ENCODE data around the gene IVD. TPM values are rescaled to one million over a fixed set of nuclear protein-coding genes. Genes with fewer than 3 reads are reported as not detected.
A peak's percentile ranks its signal among the peaks of the same experiment; 100 is the strongest.

IVD gene
- total and polyA plus RNA-seq, 9 of the 15 experiments (the other 6 are each of a cell fraction or from before 2014, with no cell fraction given): 0.15 to 4.5 (median 2.4) TPM

- no peak for TF ChIP-seq NKRF (IDR thresholded peaks at IDR 0.05; ENCODE audit: borderline replicate concordance)
- no peak for TF ChIP-seq ZNF224 (CRISPR knock-in tag; IDR thresholded peaks at IDR 0.05)
- TF ChIP-seq TAL1 (IDR thresholded peaks at IDR 0.05): no peak
- TF ChIP-seq DACH1 (IDR thresholded peaks at IDR 0.05; ENCODE audit: partially characterized antibody): no peak
- no peak for TF ChIP-seq RB1 (IDR thresholded peaks at IDR 0.05; ENCODE audit: low read depth)
- 0 out of 2 replicates have a peak, but pooled peaks have one; percentile 23 for TF ChIP-seq MTA3 (IDR thresholded peaks at IDR 0.05; ENCODE audit: borderline replicate concordance)
- peak; percentile 98 for TF ChIP-seq MEIS2 (IDR thresholded peaks at IDR 0.05; ENCODE audit: partially characterized antibody)
- no peak for TF ChIP-seq ZNF507 (tag; conservative IDR thresholded peaks at IDR 0.05)
- TF ChIP-seq, protein P1, sequence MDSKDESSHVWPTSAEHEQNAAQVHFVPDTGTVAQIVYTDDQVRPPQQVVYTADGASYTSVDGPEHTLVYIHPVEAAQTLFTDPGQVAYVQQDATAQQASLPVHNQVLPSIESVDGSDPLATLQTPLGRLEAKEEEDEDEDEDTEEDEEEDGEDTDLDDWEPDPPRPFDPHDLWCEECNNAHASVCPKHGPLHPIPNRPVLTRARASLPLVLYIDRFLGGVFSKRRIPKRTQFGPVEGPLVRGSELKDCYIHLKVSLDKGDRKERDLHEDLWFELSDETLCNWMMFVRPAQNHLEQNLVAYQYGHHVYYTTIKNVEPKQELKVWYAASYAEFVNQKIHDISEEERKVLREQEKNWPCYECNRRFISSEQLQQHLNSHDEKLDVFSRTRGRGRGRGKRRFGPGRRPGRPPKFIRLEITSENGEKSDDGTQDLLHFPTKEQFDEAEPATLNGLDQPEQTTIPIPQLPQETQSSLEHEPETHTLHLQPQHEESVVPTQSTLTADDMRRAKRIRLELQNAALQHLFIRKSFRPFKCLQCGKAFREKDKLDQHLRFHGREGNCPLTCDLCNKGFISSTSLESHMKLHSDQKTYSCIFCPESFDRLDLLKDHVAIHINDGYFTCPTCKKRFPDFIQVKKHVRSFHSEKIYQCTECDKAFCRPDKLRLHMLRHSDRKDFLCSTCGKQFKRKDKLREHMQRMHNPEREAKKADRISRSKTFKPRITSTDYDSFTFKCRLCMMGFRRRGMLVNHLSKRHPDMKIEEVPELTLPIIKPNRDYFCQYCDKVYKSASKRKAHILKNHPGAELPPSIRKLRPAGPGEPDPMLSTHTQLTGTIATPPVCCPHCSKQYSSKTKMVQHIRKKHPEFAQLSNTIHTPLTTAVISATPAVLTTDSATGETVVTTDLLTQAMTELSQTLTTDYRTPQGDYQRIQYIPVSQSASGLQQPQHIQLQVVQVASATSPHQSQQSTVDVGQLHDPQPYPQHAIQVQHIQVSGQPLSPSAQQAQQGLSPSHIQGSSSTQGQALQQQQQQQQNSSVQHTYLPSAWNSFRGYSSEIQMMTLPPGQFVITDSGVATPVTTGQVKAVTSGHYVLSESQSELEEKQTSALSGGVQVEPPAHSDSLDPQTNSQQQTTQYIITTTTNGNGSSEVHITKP (IDR thresholded peaks at IDR 0.05; ENCODE audit: partially characterized antibody): peak; percentile 30
- TF ChIP-seq LEF1 (IDR thresholded peaks at IDR 0.05): 0 out of 2 replicates have a peak, but pooled peaks have one; percentile 30
- no peak for TF ChIP-seq ZNF3 (CRISPR knock-in tag; IDR thresholded peaks at IDR 0.05)
- TF ChIP-seq SRF (CRISPR knock-in tag; IDR thresholded peaks at IDR 0.05): peak in 1 of 2 experiments; percentile 24; a peak in 1 of 4 replicates
- no peak for TF ChIP-seq FOXJ3 (CRISPR knock-in tag; IDR thresholded peaks at IDR 0.05)
- peak; percentile 33; the same call in 1 of the 2 replicates for TF ChIP-seq XRCC5 (IDR thresholded peaks at IDR 0.05; ENCODE audit: low read depth, low read length)
- TF ChIP-seq ARNT (IDR thresholded peaks at IDR 0.05): peak in 1 of 2 experiments; percentile 51; a peak in 1 of 4 replicates
- peak in 1 of 2 experiments; percentile 40; a peak in 1 of 4 replicates for TF ChIP-seq HDAC1 (IDR thresholded peaks at IDR 0.05)
- TF ChIP-seq SMARCE1 (IDR thresholded peaks at IDR 0.05): peak; percentile 59; the same call in 1 of the 2 replicates
- no peak for TF ChIP-seq ZSCAN32 (CRISPR knock-in tag; IDR thresholded peaks at IDR 0.05)
- TF ChIP-seq MED1 (CRISPR knock-in tag; IDR thresholded peaks at IDR 0.05; ENCODE audit: borderline replicate concordance): no peak
- peak; percentile 19; the same call in 1 of the 2 replicates for TF ChIP-seq EHMT2 (IDR thresholded peaks at IDR 0.05)
- TF ChIP-seq, protein P2, sequence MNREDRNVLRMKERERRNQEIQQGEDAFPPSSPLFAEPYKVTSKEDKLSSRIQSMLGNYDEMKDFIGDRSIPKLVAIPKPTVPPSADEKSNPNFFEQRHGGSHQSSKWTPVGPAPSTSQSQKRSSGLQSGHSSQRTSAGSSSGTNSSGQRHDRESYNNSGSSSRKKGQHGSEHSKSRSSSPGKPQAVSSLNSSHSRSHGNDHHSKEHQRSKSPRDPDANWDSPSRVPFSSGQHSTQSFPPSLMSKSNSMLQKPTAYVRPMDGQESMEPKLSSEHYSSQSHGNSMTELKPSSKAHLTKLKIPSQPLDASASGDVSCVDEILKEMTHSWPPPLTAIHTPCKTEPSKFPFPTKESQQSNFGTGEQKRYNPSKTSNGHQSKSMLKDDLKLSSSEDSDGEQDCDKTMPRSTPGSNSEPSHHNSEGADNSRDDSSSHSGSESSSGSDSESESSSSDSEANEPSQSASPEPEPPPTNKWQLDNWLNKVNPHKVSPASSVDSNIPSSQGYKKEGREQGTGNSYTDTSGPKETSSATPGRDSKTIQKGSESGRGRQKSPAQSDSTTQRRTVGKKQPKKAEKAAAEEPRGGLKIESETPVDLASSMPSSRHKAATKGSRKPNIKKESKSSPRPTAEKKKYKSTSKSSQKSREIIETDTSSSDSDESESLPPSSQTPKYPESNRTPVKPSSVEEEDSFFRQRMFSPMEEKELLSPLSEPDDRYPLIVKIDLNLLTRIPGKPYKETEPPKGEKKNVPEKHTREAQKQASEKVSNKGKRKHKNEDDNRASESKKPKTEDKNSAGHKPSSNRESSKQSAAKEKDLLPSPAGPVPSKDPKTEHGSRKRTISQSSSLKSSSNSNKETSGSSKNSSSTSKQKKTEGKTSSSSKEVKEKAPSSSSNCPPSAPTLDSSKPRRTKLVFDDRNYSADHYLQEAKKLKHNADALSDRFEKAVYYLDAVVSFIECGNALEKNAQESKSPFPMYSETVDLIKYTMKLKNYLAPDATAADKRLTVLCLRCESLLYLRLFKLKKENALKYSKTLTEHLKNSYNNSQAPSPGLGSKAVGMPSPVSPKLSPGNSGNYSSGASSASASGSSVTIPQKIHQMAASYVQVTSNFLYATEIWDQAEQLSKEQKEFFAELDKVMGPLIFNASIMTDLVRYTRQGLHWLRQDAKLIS (CRISPR knock-in tag; IDR thresholded peaks at IDR 0.05): no peak
Observed at GRCh38 chr15:40430271-40430805, 24.7 kb downstream of the IVD start (continued).
